Gastroesophageal sphincter (tissue), 3 donors: ENCODE results near the gene SLC24A3.

Experiments used
- POLR2A ChIP-seq, 2 donors: fragments of 450-650 bp; IDR thresholded peaks; one replicate each; pipeline ENCODE4 v1.6.1; 2017; ENCODE audit warnings: antibody characterized with exemption in 2 of 2, mild to moderate bottlenecking in 2 of 2, moderate library complexity in 1 of 2
- TF ChIP-seq, protein P1 (sequence below), 4 experiments: fragments of 200-600 bp in 2 of 4; fragments of 450-650 bp in 2 of 4; sonication (generic) in 1 of 4; IDR thresholded peaks; one replicate each; pipeline ENCODE4 v1.5.1; 2017 to 2019; ENCODE audit warnings: antibody characterized with exemption in 4 of 4, mild to moderate bottlenecking in 2 of 4, moderate library complexity in 2 of 4

- TF ChIP-seq, protein P1, sequence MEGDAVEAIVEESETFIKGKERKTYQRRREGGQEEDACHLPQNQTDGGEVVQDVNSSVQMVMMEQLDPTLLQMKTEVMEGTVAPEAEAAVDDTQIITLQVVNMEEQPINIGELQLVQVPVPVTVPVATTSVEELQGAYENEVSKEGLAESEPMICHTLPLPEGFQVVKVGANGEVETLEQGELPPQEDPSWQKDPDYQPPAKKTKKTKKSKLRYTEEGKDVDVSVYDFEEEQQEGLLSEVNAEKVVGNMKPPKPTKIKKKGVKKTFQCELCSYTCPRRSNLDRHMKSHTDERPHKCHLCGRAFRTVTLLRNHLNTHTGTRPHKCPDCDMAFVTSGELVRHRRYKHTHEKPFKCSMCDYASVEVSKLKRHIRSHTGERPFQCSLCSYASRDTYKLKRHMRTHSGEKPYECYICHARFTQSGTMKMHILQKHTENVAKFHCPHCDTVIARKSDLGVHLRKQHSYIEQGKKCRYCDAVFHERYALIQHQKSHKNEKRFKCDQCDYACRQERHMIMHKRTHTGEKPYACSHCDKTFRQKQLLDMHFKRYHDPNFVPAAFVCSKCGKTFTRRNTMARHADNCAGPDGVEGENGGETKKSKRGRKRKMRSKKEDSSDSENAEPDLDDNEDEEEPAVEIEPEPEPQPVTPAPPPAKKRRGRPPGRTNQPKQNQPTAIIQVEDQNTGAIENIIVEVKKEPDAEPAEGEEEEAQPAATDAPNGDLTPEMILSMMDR (IDR thresholded peaks at IDR 0.05), result peak; percentile 79 to 92 (median 90)
- TF ChIP-seq POLR2A (IDR thresholded peaks at IDR 0.05), result no peak
Observed at GRCh38 chr20:19692685-19693119, 480.3 kb downstream of the SLC24A3 start.
